ENCODE measurements around the gene BID. TPM values are rescaled to one million over a fixed set of nuclear protein-coding genes. Genes with fewer than 3 reads are reported as not detected.

BID gene
- total and polyA plus RNA-seq, 4 experiments from 2014 or later, result 22.0 to 104 (median 47.7) TPM

GRCh38 chr22:17817511-17818065 is 43.3 kb upstream of the BID start:
- Mint-ChIP-seq H3K4me3 (no peak overlapping the region), H3K4me1 (no peaks in the 10 kb centered on the region), H3K9me3 (no peaks in the 10 kb centered on the region), H3K27ac (no peak overlapping the region), H3K27me3 (no peaks in the 10 kb centered on the region), H3K36me3 (peaks cover 7 to 35% of the 10 kb centered on the region in 2 donors)
- Histone ChIP-seq H3K4me1 (ENCODE audit: insufficient read depth, low read length) (no peaks in the 10 kb centered on the region), H3K36me3 (ENCODE audit: insufficient read depth, low read length) (peaks cover 3% of the 10 kb centered on the region), H3K9me3 (ENCODE audit: control insufficient read depth in 1 of 2, low read length in 2 of 2) (no peaks in the 10 kb centered on the region), H3K4me3 (ENCODE audit: low read length in 2 of 2) (no peak overlapping the region), H3K27me3 (ENCODE audit: insufficient read depth, low read length) (no peaks in the 10 kb centered on the region), H3K27ac (ENCODE audit: low read depth, low read length) (no peak overlapping the region)
- ChIA-PET POLR2A (ENCODE audit: partially characterized antibody) (no interaction called here), CTCF (ENCODE audit: partially characterized antibody) (no interaction called here)
- DNase-seq, result no peak
- intact Hi-C loops (cut with micrococcal nuclease), result no loop called here

- Histone ChIP-seq H3K27ac (ENCODE audit: low read depth, low read length) (no peak overlapping the region), H3K4me3 (ENCODE audit: low read length in 2 of 2) (no peak overlapping the region), H3K27me3 (ENCODE audit: insufficient read depth, low read length) (no peaks in the 10 kb centered on the region), H3K9me3 (ENCODE audit: control insufficient read depth in 1 of 2, low read length in 2 of 2) (no peaks in the 10 kb centered on the region), H3K36me3 (ENCODE audit: insufficient read depth, low read length) (peaks cover 3% of the 10 kb centered on the region), H3K4me1 (ENCODE audit: insufficient read depth, low read length) (no peaks in the 10 kb centered on the region)
- DNase-seq, result no peak
- no peaks in the 10 kb centered on the region for H3K4me1 Mint-ChIP-seq
- H3K4me3 Mint-ChIP-seq, result no peak overlapping the region
- H3K27me3 Mint-ChIP-seq, result no peaks in the 10 kb centered on the region
- ChIA-PET CTCF (ENCODE audit: partially characterized antibody) (no interaction called here), POLR2A (ENCODE audit: partially characterized antibody) (no interaction called here)
- no peak overlapping the region for H3K27ac Mint-ChIP-seq
- H3K36me3 Mint-ChIP-seq, result peaks cover 7 to 37% of the 10 kb centered on the region in 2 donors
- H3K9me3 Mint-ChIP-seq, result no peaks in the 10 kb centered on the region
- intact Hi-C loops (cut with micrococcal nuclease), result no loop called here
Observed at GRCh38 chr22:17817079-17817478, 42.8 kb upstream of the BID start.

DNA sequence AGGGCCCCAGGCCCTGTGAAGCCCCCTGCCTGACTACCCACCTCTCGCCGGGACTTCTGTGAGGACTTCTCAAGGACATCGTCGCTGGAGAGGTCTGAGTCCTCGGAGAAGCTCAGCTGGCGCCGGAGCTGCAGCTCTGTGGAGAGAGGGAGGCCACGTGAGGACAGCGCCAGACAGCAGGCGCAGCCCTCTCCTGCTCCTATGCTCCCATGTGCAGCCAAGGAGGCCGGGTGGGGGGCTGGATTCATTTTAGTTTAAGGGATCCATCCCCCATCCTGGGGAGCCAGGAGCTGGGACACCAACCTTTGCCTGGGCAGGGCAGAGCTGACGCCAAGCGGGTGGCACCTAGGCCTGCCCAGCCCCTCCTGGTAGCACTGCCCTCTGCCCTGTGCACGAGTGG is 42.4 kb upstream of the BID start:
- H3K9me3 ChIP-seq (ENCODE audit: control insufficient read depth in 1 of 2, low read length in 2 of 2), result no peaks in the 10 kb centered on the region
- DNase-seq, result no peak
- H3K4me1 Mint-ChIP-seq, result no peaks in the 10 kb centered on the region
- H3K27me3 ChIP-seq (ENCODE audit: insufficient read depth, low read length), result no peaks in the 10 kb centered on the region
- peaks cover 3% of the 10 kb centered on the region for H3K36me3 ChIP-seq (ENCODE audit: insufficient read depth, low read length)
- H3K4me3 ChIP-seq (ENCODE audit: low read length in 2 of 2), result no peak overlapping the region
- intact Hi-C loops (cut with micrococcal nuclease), result no loop called here
- no peak overlapping the region for H3K27ac Mint-ChIP-seq
- POLR2A ChIA-PET (ENCODE audit: partially characterized antibody), result no interaction called here
- H3K4me3 Mint-ChIP-seq, result no peak overlapping the region
- H3K27ac ChIP-seq (ENCODE audit: low read depth, low read length), result no peak overlapping the region
- no peaks in the 10 kb centered on the region for H3K27me3 Mint-ChIP-seq
- H3K9me3 Mint-ChIP-seq, result no peaks in the 10 kb centered on the region
- no peaks in the 10 kb centered on the region for H3K4me1 ChIP-seq (ENCODE audit: insufficient read depth, low read length)
- H3K36me3 Mint-ChIP-seq, result peaks cover 7 to 38% of the 10 kb centered on the region in 2 donors
- CTCF ChIA-PET (ENCODE audit: partially characterized antibody), result interaction anchor here (1.2 kb wide), 1 partner anchor 13 kb away, joined by 4 read pairs; no protein-coding TSS in a partner anchor

DNA sequence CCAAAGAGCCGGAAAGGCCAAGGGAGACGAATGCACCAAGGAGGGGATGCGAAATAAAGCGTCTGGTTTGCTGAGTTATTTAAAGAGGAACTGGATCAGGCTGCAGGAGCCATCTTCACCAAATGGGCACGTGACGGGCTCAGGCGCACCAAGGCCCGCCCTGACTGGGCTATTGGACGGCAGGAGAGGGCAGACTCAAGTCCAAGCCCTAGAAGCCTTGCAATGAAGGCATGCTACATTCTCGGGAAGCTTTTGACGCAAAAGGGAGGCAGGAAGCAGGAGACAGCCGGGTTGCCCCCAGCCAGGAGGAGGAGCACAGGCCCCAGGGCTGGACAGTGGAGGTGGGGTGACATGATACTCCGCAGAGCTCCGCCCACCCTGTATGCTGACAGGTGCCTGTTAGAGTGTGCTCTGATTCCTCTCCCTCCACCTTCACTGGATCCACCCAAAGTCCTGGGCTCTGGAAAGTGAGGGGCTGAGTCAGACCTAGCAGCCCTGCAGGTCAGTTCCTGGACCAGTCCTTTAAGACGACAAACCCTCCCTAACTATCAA is 41.5 kb upstream of the BID start:
- H3K4me1 ChIP-seq (ENCODE audit: insufficient read depth, low read length), result no peaks in the 10 kb centered on the region
- ChIA-PET CTCF (ENCODE audit: partially characterized antibody) (interaction anchor here (1.2 kb wide), 1 partner anchor 14 kb away, joined by 4 read pairs; no protein-coding TSS in a partner anchor), POLR2A (ENCODE audit: partially characterized antibody) (no interaction called here)
- no peak overlapping the region for H3K4me3 ChIP-seq (ENCODE audit: low read length in 2 of 2)
- no peaks in the 10 kb centered on the region for H3K9me3 Mint-ChIP-seq
- H3K9me3 ChIP-seq (ENCODE audit: control insufficient read depth in 1 of 2, low read length in 2 of 2), result no peaks in the 10 kb centered on the region
- H3K36me3 ChIP-seq (ENCODE audit: insufficient read depth, low read length), result peaks cover 8% of the 10 kb centered on the region
- peak overlapping the region in 1 of 7 donors; percentile 22 for H3K27ac Mint-ChIP-seq
- no peak overlapping the region for H3K27ac ChIP-seq (ENCODE audit: low read depth, low read length)
- no peaks in the 10 kb centered on the region for H3K27me3 ChIP-seq (ENCODE audit: insufficient read depth, low read length)
- H3K4me1 Mint-ChIP-seq, result no peaks in the 10 kb centered on the region
- H3K4me3 Mint-ChIP-seq, result no peak overlapping the region
- H3K36me3 Mint-ChIP-seq, result peaks cover 13 to 42% of the 10 kb centered on the region in 2 donors
- no peaks in the 10 kb centered on the region for H3K27me3 Mint-ChIP-seq
- intact Hi-C loops (cut with micrococcal nuclease), result no loop called here
- no peak for DNase-seq

DNA sequence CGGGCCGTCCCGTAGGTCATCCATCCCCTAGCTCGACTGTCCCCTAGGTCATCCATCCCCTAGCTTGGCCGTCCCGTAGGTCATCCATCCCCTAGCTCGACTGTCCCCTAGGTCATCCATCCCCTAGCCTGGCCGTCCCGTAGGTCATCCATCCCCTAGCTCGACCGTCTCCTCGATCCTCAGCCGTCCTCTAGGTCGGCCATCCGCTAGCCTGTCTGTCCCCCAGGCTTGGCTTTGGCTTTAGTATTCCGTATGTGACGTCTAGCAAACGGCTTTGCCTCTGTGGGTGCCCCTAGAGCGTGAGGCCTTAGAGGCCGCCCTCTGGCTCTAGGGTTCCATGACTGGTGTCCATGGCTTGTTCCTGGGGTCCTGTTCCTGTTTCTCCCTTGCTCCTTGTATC is 40.6 kb upstream of the BID start:
- no peaks in the 10 kb centered on the region for H3K4me1 Mint-ChIP-seq
- ChIA-PET POLR2A (ENCODE audit: partially characterized antibody) (no interaction called here), CTCF (ENCODE audit: partially characterized antibody) (no interaction called here)
- H3K27ac Mint-ChIP-seq, result peak overlapping the region in 1 of 7 donors; percentile 12
- Histone ChIP-seq H3K4me3 (ENCODE audit: low read length in 2 of 2) (no peak overlapping the region), H3K36me3 (ENCODE audit: insufficient read depth, low read length) (peaks cover 9% of the 10 kb centered on the region), H3K9me3 (ENCODE audit: control insufficient read depth in 1 of 2, low read length in 2 of 2) (no peaks in the 10 kb centered on the region), H3K27me3 (ENCODE audit: insufficient read depth, low read length) (no peaks in the 10 kb centered on the region), H3K27ac (ENCODE audit: low read depth, low read length) (no peak overlapping the region), H3K4me1 (ENCODE audit: insufficient read depth, low read length) (no peaks in the 10 kb centered on the region)
- no peaks in the 10 kb centered on the region for H3K9me3 Mint-ChIP-seq
- no peak overlapping the region for H3K4me3 Mint-ChIP-seq
- H3K36me3 Mint-ChIP-seq, result peaks cover 16 to 44% of the 10 kb centered on the region in 2 donors
- no peaks in the 10 kb centered on the region for H3K27me3 Mint-ChIP-seq
- no peak for DNase-seq
- intact Hi-C loops (cut with micrococcal nuclease), result no loop called here

- peaks cover 8% of the 10 kb centered on the region for H3K36me3 ChIP-seq (ENCODE audit: insufficient read depth, low read length)
- DNase-seq, result no peak
- Mint-ChIP-seq H3K27me3 (no peaks in the 10 kb centered on the region), H3K4me1 (no peaks in the 10 kb centered on the region), H3K36me3 (peaks cover 17 to 44% of the 10 kb centered on the region in 2 donors), H3K27ac (no peak overlapping the region), H3K9me3 (no peaks in the 10 kb centered on the region), H3K4me3 (no peak overlapping the region)
- no peak overlapping the region for H3K4me3 ChIP-seq (ENCODE audit: low read length in 2 of 2)
- H3K9me3 ChIP-seq (ENCODE audit: control insufficient read depth in 1 of 2, low read length in 2 of 2), result no peaks in the 10 kb centered on the region
- no peaks in the 10 kb centered on the region for H3K27me3 ChIP-seq (ENCODE audit: insufficient read depth, low read length)
- intact Hi-C loops (cut with micrococcal nuclease), result no loop called here
- no peaks in the 10 kb centered on the region for H3K4me1 ChIP-seq (ENCODE audit: insufficient read depth, low read length)
- no peak overlapping the region for H3K27ac ChIP-seq (ENCODE audit: low read depth, low read length)
- CTCF ChIA-PET (ENCODE audit: partially characterized antibody), result no interaction called here
- POLR2A ChIA-PET (ENCODE audit: partially characterized antibody), result no interaction called here
Observed at GRCh38 chr22:17814084-17814483, 39.8 kb upstream of the BID start.

DNA sequence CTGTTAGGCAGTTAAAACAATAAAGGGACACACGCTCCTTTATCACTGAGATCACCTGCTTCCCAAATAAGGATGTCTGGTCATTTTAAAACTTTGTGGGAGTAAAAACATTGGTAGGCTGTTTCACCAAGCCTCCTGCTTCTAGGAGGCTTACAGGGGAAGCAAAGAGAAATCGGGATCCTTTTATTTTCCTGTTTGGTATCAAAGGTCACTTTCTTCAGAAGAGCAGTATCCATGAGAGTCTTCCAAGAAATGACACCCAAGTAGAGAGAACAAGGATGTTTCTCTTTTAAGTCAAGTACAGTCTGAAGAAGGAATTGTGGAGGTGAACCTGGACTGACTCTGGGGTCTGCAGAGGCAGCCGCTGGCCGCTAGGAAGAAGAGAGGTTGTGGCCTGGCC is 36.9 kb upstream of the BID start:
- H3K36me3 ChIP-seq (ENCODE audit: insufficient read depth, low read length), result peaks cover 16% of the 10 kb centered on the region

More for the DNA sequence above, 36.9 kb upstream of the BID start:
- intact Hi-C loops (cut with micrococcal nuclease), result no loop called here
- Mint-ChIP-seq H3K27ac (no peak overlapping the region), H3K4me1 (no peaks in the 10 kb centered on the region), H3K4me3 (no peak overlapping the region), H3K27me3 (no peaks in the 10 kb centered on the region), H3K9me3 (no peaks in the 10 kb centered on the region), H3K36me3 (peaks cover 35 to 64% of the 10 kb centered on the region in 2 donors)
- no peak overlapping the region for H3K4me3 ChIP-seq (ENCODE audit: low read length in 2 of 2)
- POLR2A ChIA-PET (ENCODE audit: partially characterized antibody), result no interaction called here
- no peaks in the 10 kb centered on the region for H3K27me3 ChIP-seq (ENCODE audit: insufficient read depth, low read length)
- H3K4me1 ChIP-seq (ENCODE audit: insufficient read depth, low read length), result no peaks in the 10 kb centered on the region
- CTCF ChIA-PET (ENCODE audit: partially characterized antibody), result no interaction called here
- H3K9me3 ChIP-seq (ENCODE audit: control insufficient read depth in 1 of 2, low read length in 2 of 2), result no peaks in the 10 kb centered on the region
- DNase-seq, result no peak
- no peak overlapping the region for H3K27ac ChIP-seq (ENCODE audit: low read depth, low read length)

Data from CD4-positive, alpha-beta memory T cell (primary cell).